Ishikawa (cell line): ENCODE measurements around the gene EIF2S2.

ENCODE experiments used
- CEBPB ChIP-seq: IDR thresholded peaks from 2 replicates; pipeline ENCODE4 v1.6.1; 2012
- CREB1 ChIP-seq: IDR thresholded peaks from 2 replicates; pipeline ENCODE4 v1.6.1; 2012; ENCODE audit warnings: low read depth
- EGR1 ChIP-seq: IDR thresholded peaks from 2 replicates; pipeline ENCODE4 v1.6.1; 2012
- EP300 ChIP-seq: IDR thresholded peaks from 2 replicates; pipeline ENCODE4 v1.6.1; 2012; ENCODE audit warnings: borderline replicate concordance
- FOXM1 ChIP-seq: IDR thresholded peaks from 2 replicates; pipeline ENCODE4 v1.6.1; 2012; ENCODE audit warnings: low read depth, borderline replicate concordance
- NFIC ChIP-seq: IDR thresholded peaks from 2 replicates; pipeline ENCODE4 v1.6.1; 2012
- RAD21 ChIP-seq: IDR thresholded peaks from 2 replicates; pipeline ENCODE4 v1.6.1; 2012; ENCODE audit warnings: low read depth
- TAF1 ChIP-seq: IDR thresholded peaks from 2 replicates; pipeline ENCODE4 v1.6.1; 2012; ENCODE audit warnings: low read depth, mild to moderate bottlenecking
- TCF12 ChIP-seq: IDR thresholded peaks from 2 replicates; pipeline ENCODE4 v1.6.1; 2012; ENCODE audit warnings: low read depth
- TEAD4 ChIP-seq: IDR thresholded peaks from 2 replicates; pipeline ENCODE4 v1.6.1; 2012
- YY1 ChIP-seq: IDR thresholded peaks from 2 replicates; pipeline ENCODE4 v1.6.1; 2012; ENCODE audit warnings: low read depth
- ZBTB7A ChIP-seq: IDR thresholded peaks from 2 replicates; pipeline ENCODE4 v1.6.1; 2012; ENCODE audit warnings: low read depth
- TF ChIP-seq, protein P1 (sequence below): IDR thresholded peaks from 2 replicates; pipeline ENCODE4 v1.6.1; 2012
- TF ChIP-seq, protein P2 (sequence below): IDR thresholded peaks from 2 replicates; pipeline ENCODE4 v1.6.1; 2012; ENCODE audit warnings: low read depth, mild to moderate bottlenecking
- TF ChIP-seq, protein P3 (sequence below): IDR thresholded peaks from 2 replicates; pipeline ENCODE4 v1.6.1; 2012

Gene EIF2S2

DNA sequence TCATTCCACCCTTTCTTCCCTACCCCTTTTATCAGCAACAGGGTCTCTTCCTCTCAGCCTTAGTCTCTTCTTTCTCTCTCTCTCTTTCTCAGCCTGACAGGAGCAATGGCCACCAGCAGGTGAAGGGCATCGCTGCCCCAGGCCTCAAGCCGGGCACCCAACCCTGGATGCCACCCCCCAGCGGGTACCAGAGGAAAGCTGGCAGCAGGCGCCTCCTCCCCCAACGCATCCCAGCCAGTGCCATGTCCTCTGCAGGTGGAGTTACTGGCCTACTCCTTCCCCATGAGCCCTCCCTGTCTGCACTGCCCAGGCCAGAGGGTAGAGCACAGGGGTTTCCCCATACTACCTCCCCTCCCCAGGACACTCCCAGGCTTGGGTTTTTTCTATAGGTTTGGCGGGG lies 32.2 kb downstream of the EIF2S2 start:
- TF ChIP-seq NFIC (no peak), TAF1 (no peak), EGR1 (no peak), FOXM1 (no peak), EP300 (no peak), CREB1 (no peak), TEAD4 (no peak), RAD21 (no peak), TCF12 (no peak), CEBPB (no peak), YY1 (no peak), ZBTB7A (no peak)
- TF ChIP-seq, protein P1, sequence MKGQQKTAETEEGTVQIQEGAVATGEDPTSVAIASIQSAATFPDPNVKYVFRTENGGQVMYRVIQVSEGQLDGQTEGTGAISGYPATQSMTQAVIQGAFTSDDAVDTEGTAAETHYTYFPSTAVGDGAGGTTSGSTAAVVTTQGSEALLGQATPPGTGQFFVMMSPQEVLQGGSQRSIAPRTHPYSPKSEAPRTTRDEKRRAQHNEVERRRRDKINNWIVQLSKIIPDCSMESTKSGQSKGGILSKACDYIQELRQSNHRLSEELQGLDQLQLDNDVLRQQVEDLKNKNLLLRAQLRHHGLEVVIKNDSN: no peak
- TF ChIP-seq, protein P2, sequence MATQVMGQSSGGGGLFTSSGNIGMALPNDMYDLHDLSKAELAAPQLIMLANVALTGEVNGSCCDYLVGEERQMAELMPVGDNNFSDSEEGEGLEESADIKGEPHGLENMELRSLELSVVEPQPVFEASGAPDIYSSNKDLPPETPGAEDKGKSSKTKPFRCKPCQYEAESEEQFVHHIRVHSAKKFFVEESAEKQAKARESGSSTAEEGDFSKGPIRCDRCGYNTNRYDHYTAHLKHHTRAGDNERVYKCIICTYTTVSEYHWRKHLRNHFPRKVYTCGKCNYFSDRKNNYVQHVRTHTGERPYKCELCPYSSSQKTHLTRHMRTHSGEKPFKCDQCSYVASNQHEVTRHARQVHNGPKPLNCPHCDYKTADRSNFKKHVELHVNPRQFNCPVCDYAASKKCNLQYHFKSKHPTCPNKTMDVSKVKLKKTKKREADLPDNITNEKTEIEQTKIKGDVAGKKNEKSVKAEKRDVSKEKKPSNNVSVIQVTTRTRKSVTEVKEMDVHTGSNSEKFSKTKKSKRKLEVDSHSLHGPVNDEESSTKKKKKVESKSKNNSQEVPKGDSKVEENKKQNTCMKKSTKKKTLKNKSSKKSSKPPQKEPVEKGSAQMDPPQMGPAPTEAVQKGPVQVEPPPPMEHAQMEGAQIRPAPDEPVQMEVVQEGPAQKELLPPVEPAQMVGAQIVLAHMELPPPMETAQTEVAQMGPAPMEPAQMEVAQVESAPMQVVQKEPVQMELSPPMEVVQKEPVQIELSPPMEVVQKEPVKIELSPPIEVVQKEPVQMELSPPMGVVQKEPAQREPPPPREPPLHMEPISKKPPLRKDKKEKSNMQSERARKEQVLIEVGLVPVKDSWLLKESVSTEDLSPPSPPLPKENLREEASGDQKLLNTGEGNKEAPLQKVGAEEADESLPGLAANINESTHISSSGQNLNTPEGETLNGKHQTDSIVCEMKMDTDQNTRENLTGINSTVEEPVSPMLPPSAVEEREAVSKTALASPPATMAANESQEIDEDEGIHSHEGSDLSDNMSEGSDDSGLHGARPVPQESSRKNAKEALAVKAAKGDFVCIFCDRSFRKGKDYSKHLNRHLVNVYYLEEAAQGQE: no peak
- TF ChIP-seq, protein P3, sequence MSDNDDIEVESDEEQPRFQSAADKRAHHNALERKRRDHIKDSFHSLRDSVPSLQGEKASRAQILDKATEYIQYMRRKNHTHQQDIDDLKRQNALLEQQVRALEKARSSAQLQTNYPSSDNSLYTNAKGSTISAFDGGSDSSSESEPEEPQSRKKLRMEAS: no peak

DNA sequence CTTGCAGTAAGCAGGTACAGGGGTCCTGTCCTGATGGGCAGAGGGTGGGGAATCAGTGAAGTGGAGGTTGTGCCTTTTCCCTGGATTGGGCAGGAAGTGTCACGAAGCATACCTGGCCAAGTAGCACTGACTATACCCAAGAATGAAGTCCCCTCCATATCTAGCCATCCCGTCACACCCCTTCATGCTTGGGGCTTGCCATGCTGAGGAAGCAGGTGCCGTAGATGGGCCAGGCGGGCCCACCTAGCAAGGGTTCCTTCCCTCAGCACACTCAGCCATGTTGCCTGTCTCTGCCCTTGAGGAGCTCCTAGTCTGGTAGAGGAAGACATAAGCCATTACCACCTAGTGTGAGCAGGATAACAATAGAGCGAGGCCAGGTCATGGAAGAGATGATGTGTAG lies 33.5 kb downstream of the EIF2S2 start:
- TF ChIP-seq YY1 (no peak), NFIC (no peak)
- TF ChIP-seq, protein P2: no peak

DNA sequence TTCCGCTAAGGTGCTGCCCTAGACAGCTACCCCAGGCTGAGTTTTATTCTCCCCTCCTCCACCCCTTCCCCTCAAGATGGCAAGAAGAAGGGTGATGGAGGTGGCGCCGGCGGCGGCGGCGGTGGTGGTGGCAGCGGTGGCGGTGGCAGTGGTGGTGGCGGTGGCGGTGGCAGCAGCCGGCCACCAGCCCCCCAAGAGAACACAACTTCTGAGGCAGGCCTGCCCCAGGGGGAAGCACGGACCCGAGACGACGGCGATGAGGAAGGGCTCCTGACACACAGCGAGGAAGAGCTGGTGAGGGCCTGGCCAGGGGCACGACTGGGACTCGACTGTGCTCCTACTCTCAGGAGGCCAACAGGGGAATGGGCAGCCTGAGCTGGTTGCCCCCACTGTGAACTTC lies 35.1 kb downstream of the EIF2S2 start:
- TF ChIP-seq, protein P1: no peak
- TF ChIP-seq CEBPB (no peak), TEAD4 (no peak)

DNA sequence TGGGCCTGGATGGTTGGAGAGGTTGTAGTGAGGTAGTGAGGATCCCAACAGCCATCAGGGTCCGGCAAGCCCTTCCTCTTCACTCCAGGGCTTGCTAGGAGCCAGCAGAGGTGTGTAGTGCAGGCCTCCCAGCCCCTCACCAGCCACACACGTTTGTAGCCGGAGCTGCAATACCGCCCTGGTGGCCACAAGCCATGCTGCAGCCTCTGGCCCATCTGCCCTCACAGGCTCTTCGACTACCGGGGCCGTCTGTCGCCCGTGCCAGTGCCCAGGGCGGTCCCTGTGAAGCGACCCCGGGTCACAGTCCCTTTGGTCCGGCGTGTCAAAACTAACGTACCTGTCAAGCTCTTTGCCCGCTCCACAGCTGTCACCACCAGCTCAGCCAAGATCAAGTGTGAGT lies 36.4 kb downstream of the EIF2S2 start:
- TF ChIP-seq CREB1 (no peak), EGR1 (no peak), FOXM1 (no peak), ZBTB7A (no peak), YY1 (no peak), NFIC (no peak), EP300 (no peak), TCF12 (no peak)
- TF ChIP-seq, protein P1: no peak
- TF ChIP-seq, protein P3: no peak

DNA sequence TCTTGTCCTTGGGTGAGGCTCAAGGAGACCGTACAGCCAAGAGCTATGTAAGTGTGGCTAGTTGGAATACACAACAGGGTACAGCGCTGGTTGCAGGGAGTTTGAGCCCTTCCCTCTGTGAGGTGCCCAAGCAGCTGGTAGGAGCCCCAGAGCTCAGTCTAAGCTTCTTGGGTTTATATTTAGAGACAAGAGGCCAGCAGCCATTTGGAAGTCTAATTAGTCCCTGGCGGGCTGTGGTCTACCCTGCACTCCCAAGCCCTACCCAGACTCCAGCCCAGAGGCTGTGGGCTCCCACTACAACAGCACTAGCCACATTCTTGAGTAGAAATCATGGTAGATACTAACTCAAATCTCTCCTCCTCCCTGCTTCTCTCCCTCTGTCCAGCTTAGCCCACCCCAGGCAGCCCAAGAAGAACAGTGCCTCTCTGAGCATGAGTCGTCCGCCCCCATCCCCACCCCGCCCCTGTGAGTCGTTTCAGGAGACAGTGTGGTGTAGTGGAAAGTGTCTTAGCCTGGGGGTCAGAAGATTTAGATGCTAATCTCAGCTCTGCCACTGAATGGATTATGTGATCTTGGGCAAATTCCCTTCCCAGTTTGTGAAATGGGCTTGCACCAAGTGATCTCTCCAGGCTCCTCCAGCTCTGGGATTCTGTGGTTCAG lies 37.8 kb downstream of the EIF2S2 start:
- TF ChIP-seq CEBPB (no peak), FOXM1 (no peak), ZBTB7A (no peak), TAF1 (no peak), CREB1 (no peak), EGR1 (no peak), EP300 (no peak), NFIC (no peak), RAD21 (no peak)
- TF ChIP-seq, protein P3: no peak
- TF ChIP-seq, protein P2: no peak
- TF ChIP-seq, protein P1: no peak
